Fibroblast of peridontal ligament (primary cell): Measurements from ENCODE around the gene MACROD2.

Experiments used
- DNase-seq: peaks from one replicate; pipeline ENCODE4 v3.0.0-alpha.2; 2010; ENCODE audit errors: extremely low read depth

MACROD2 gene

DNA sequence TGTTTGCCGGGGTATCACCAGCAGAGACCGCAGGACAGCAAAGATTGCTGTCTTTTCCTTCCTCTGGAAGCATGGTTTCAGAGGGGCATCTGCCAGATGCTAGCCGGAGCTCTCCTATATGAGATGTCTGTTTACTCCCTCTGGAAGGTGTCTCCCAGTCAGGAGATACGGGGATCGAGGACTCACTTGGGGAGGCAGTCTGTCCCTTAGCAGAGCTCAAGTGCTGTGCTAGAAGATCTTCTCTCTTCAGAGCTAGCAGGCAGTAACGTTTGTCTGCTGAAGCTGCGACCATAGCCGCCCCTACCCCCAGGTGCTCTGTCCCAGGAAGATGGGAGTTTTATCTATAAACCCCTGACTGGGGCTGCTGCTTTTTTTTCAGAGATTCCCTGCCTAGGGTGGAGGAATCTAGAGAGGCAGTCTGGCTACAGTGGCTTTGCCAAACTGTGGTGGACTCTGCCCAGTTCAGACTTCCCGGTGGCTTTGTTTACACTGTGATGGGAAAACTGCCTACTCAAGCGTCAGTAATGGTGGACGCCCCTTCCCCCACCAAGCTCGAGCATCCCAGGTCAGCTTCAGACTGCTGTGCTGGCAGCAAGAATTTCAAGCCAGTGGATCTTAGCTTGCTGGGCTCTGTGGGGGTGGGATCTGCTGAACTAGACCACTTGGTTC is 475.0 kb downstream of the MACROD2 start:
- DNase-seq = peak; percentile 31

DNA sequence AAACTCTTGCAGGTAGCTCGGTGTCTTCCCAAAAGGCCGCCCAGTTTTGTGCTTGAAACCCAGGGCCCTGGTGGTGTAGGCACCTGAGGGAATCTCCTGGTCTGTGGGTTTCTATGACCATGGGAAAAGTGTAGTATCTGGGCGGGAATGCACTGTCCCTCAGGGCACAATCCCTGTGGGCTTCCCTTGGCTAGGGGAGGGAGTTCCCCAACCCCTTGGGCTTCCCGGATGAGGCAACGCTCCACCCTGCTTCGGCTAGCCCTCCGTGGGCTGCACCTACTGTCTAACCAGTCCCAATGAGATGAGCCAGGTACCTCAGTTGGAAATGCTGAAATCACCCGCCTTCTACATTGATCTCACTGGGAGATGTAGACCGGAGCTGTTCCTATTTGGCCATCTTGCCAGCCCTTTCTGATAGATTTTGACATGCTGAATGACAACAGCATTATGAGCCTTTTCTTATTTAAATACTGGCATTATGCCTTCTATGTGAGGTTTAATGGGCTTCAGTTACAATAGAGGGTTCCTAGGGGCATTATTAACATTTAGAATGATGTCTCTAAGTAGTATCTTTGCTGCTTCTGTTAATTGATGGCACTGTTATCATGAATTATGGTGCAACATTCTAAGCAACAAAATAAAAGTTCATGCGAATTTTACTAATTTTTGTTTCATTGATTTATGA is 475.8 kb downstream of the MACROD2 start:
- no peak for DNase-seq

DNA sequence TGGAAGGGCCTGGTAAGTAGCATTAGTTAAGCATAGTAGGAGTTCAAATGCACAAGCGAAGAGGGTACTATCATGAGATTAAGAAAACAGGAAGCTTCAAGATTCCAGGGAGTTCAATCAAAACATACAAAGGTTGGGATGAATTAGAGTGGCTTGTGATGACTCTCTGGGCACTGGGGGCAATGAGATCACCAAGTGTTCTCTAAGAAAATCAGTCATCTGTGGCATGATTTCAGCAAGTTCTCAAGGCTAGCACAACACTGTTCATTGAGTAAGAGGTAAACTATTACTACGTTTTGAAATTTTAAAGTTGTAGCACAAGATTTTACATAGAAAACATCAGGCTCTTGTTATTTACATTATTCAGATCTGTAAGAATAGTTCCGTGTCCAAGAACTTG is 481.8 kb downstream of the MACROD2 start:
- peak; percentile 94 for DNase-seq

DNA sequence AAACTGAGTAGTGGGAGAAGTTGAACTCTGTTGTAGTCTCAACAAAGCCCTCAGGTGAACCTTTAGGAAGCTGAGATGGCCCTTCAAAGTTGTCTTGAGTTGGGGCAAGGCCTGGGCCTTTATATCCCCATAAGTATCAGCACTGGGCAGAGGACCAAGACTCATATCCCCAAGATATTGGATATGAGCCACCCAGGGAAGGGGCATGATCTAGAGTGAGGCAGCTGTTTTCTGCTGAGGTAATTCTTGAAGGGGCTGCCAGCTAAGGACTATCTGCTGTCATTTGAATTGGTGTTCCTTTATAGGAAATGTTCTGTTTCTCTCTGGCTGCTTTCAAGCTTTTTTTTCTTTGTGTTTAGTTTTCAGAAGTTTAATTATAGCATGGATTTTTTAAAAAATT is 482.8 kb downstream of the MACROD2 start:
- peak; percentile 15 for DNase-seq

DNA sequence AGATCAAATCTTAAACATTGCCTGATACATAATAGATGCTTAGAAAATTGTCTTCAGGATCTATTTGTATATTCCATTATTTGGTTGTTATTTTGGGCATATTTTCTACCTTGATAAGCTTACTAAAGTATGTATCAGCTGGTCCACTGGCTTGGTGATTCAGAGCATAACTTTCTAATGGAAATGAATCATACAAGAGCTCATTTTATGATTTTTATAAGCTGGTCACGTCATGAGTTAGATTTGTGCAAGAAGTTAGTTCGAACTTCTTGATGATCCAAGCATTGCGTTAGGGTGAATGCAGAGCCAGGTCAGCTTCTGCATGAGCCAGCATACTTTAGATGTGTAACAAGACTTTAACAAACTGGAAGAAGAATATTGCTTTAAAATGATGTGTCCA is 486.5 kb downstream of the MACROD2 start:
- peak; percentile 90 for DNase-seq

DNA sequence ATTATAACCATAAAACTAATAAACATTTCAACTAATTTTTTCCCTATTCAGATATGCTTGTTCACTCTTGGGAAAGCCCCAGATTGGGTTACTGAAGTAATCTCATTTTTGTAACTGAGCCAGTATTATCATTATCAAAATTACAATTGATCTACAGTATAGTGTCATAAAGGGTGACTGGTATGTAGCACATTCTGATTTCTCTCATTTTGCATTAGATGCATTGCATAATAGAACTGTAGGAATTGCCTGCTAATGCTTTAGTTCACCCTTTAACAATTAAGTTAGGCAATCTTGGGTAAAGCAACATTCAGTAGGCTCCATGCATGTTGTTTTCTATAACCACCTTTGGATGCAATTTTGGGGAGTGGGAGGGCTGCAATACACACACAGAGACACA is 492.9 kb downstream of the MACROD2 start:
- no peak for DNase-seq

DNA sequence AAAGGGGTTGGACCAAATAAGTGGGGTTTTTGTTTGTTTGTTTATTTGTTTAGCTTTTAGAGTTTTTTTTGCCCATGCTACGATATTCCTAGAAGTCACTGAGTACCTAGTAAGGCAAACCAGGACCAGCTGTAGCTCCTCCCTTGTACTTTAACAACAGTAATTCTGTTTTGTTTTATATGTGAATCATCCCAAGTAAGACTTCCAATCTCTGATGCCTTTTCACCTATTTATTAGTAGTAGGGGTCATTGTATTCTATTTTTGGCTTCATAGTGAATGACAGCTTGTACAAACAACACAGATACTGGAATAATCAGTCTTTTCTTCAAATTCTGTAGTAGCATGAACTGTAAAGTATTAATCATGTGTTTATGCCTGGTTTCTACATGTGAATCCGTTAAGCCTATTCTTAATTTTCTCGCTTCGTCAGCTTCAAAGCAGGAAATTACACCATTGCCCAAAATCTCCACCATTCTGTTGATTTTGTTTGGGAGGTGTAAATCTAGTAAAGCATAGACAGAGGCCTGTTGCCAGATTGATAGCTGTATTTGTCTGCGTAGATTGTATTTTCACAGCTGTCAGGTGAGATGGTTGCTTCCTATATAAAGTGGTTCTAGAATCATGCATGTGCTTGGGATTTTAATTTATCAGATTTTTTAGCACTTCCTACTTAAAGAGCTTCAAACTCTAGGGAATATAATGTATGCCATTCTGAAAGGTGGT is 493.6 kb downstream of the MACROD2 start:
- DNase-seq = no peak

DNA sequence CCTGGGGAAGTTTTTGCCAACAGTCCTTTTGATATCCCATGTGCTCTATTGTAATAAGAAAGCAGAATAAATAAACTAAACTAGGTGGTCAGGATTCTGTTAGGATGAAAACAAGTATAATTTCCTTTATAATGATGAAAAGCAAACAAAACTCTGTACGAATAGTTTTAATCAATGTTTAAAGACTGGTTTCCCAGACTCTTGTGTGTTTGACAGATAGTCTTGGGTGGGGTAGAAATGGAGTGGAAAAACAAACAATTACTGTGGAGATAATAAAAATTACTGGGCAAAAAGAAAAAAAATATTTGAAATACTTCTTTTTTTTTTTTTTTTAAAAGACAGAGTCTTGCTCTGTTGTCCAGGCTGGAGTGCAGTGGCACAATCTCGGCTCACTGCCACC is 494.2 kb downstream of the MACROD2 start:
- DNase-seq = no peak

DNA sequence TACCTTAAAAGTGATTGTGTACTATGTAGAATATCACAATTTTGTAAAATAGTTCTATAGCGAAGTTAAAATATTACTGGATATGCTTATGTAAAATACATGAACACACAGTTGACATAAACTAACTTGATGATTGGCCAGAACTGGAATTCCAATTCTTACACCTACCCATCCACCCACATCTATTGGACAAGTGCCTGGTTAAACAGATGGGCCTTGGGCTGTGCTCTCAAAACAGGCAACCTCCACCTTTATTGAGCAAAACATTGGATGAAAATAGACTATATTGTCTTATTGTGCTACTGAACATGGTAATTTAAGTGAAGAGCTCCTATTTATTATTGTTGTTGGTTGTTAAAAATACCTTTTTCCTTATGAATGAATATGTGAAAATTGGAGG is 496.1 kb downstream of the MACROD2 start:
- no peak for DNase-seq

DNA sequence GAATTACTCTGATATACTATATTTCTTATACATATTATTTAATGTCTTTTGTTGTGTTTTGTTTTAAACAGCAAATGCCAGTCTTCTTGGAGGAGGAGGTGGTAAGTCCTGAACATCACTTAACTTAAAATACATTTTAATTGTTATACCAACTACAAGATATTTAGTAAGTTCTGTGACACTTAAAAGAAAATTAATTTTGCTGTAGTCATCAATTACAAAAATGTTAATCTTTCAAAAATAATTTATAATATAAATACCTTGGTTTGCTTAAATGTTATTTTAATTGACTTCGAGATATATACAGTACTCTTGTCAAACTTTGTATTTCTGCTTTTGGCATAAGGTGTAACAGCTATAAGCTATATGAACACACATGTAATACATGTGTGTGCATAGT is 498.1 kb downstream of the MACROD2 start:
- no peak for DNase-seq

DNA sequence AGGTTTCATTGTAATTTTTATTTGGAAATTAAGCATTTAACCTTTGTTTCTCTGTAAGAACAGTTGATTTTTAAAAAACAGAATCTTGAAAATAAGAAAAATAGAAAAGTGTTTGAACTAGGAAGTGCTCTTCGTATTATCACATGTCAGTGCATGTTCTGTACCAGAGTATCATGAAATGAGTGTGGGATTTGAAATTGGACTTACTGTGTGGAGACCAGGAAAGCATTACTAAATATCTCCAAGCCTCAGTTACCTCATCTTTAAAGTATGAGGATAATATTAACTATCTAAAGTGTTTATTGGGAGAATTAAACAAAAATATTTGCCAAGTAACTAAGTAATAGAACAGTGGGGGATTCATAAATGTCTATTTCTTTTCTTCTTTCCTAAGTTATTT is 499.0 kb downstream of the MACROD2 start:
- DNase-seq = no peak

DNA sequence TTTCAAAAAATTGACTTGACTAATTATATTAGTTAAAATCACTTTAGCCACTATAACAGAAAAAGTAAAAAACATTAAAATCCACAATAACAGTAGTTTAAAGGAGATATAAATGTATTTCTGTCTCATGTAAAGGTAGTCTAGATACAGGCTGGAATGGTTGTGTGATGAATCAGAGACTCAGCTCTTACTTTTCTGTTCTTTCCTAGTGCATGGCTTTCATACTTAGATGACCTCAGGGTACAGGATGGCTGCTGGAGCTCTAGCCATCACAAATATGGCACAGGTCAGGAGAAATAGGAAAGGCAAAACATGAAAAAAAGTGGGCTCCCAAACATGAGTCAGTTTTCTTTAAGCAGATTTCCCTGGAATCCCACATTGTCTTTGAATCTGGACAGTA is 499.8 kb downstream of the MACROD2 start:
- no peak for DNase-seq

DNA sequence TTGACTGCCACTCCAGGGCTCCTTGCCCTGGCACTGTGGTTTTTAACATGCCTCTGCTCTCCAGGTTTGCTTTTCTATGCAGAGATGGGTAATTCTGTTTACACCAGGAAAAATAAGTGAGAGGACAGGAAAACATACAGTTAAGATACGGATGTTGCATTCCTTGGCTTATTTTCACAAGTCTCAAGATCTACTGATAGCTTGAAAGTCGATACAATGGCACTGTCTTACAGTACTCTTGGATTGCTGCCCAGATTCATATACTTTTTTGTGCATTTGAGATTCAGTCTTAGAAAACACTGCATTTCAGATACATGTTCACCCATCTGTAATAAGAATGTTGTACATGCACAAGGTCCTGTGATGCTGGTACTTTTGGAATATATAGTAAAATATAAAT is 501.7 kb downstream of the MACROD2 start:
- DNase-seq = no peak

DNA sequence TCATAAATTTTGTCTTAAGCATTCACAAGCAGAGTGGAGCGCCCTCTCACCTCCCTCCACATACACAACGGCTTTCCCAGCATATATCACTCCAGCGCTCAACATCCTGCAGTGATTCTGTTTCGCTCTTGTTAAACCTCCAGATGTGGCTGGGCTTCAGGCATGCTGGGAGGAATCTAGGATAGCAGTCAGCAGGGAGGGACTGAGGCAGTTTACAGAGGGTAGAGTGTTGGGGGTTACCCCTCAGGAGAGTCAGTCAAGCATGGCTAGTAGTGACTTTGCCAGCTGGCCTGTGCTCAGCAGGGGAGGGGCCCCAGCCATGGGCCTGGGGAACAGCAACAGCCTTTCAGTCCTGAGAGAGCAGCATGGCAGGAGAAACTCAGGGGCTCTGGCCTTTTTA is 503.5 kb downstream of the MACROD2 start:
- DNase-seq = peak; percentile 32

DNA sequence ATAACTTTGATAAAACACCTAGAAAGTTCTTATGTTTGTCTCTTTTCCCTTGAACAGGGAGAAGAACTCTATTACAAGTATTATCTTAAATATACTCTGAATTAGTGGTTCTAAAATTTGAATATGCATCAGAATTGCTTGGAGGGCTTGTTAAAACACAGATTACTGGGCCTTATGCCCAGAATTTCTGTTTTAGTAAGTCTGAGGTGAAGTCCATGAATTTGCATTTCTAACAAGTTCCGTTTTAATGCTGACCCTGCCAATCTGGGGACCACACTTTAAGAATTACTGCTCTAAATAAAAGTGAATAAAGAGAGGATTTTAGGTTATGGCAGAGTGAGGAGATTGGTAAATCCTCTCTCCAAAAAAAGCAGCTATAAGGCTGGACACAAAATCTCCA is 510.2 kb downstream of the MACROD2 start:
- DNase-seq = no peak

DNA sequence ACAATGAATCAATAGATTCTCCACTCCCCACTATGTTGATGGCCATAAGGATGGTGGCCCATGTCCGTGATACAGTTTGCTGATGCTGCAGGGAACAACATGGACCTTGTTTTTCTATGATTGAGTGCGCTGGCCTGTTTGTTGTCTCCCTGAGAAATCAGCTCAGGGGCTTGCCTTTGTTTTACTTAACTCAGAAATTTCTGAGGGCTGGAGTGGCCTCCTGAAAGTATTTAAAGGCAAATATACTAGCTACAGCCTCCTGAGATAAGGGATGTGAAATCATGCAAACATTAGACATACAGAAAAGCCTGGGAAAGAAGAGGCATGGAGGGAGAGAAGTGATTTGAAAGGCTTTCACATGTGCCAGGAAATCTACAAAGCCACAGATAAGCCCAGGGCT is 512.4 kb downstream of the MACROD2 start:
- no peak for DNase-seq

DNA sequence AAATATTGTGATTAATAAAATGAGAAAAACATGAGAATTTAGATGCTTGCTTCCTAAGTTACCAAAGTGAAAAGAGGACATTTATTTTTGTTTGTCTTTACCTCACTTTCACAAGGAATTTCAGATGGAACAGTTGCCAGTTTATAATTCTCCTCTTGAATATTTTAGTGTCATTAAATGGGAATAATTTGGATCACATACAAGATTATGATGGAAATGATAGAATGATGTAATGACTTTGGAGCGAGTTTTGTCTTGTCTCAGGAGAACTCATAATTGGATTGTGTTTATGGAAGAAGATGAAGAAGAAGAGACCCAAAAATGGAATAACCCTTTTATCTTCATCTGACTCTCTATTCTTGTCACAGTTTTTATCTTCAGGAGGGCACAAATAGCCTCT is 515.0 kb downstream of the MACROD2 start:
- no peak for DNase-seq

DNA sequence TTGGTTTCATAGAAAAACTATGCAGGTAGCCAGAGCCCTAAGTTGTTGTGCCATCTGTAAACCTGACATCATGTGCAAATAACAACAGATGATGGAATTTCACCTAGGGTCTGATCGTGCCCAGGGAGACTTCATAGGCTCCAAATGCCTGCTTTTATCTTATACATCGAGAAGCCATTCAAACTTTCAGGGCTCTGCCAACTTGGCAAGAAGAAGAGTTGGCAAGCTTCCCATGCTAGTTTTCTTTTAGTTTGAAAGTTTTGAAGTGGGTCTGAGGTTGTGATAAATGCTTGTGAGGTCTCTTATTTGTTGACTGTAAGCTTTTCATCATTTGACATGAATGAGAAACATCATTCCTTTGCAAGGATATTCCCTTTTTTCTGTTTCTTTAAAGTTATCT is 517.5 kb downstream of the MACROD2 start:
- peak; percentile 17 for DNase-seq

DNA sequence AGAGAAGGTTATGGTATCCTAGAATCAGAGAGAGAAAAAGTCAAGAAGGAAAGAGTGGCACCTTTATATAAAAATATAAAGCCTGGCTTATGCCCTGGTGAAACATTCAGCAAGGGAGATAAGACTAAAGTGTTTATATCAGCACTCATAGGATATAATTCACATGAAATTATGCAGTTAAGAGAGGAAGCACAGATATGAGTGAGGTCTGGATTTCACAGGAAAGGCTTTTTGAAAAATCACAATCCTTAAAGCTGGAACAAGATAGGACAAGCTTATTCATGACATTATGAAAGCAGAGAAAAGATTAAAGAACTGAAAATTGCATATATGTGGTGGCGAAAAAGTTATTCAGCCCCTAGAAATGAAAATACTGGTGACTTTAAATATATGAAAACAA is 523.3 kb downstream of the MACROD2 start:
- DNase-seq = no peak

DNA sequence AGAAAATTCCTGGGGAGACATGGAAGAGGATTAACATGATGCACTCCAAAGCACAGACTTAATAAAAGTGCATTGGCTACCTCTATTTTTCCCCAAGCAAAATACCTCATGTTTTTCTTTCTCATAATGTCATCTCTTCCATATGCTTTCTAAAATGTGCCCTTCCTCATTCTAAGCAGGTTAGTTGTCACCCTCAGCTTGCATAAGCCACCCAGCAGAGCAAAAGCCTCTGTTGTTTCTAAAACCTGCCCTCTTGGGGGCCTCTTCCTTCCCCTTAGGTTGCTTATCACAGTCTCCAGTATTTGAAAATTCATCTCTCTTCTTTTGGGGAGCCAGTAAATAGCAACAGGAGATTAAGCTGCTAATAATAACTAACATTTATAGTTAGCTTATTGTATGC is 525.7 kb downstream of the MACROD2 start:
- no peak for DNase-seq

DNA sequence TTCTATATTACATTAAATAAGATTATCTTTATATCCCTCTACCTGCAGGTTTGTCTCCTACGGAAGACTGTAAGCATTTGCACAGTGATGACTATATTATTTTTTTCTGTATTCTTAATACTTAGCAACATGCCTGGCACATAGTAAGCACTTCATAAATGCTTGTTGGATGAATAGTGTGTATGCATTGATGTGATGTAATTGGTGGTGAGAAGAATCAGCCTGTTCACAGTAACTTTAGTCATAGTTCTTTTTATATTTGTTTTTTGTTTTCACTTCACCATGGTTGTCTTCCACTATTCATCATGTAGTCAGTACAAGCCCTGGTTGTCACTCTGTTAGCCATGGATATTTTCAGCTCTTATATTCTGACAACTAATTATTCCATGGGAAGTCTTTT is 526.1 kb downstream of the MACROD2 start:
- peak; percentile 18 for DNase-seq

DNA sequence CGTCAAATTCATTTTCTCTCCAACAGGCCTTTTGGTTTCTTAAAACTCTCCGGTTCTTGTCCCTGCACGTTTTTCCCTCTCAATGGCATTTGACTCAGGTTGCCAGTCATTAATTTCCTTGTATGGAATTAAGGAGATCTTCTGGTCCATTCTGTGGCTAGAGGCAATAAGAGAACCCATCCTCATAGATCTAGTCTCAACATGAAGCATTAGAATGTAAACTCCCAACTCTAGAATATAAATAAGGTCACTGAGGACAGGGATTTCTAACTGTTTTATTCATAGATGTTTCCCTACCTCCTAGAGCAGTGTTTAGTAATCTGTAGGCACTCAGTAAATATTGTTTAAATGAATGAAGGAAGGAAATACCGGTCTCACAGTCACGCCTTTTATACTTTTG is 527.3 kb downstream of the MACROD2 start:
- no peak for DNase-seq

DNA sequence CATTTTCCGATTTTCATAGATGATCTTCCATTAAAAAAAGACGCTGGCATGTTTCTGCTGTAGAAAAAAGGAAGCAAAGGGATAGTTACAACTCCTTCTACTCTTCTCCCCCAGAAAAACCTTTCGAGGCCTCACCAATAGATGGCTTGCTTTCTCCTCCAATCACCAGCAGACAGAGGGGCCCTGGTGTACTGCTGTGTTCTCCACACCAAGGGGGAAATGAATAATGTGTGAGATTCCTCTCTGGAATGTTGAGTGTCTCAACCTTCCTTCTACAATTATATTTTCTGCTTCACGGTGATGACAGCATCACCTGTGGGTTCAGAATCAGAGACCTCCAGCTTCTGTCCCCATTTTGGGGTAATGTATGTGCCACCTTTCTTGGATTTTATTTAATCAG is 527.8 kb downstream of the MACROD2 start:
- no peak for DNase-seq
